Placental epithelial cell (primary cell): Measurements from ENCODE around the gene C10orf90. TPM values are rescaled to one million over a fixed set of nuclear protein-coding genes. Genes with fewer than 3 reads are reported as not detected.

Source experiments
- total RNA-seq: library from RNA; depleted of rRNA; stranded (reverse); fragments of >200 nt; gene quantifications from 2 replicates; pipeline ENCODE4 v1.2.3, GENCODE V29; 2012

The C10orf90 gene
- not detected in 2 replicates for total RNA-seq

GRCh38 chr10:126670056-126670894 lies at the start of gene C10orf90:
C10orf90 (minus strand) TSS chr10:126670693; CDS start chr10:126670480, 213 bp downstream.

GRCh38 chr10:126387931-126388911 lies 282.3 kb downstream of the C10orf90 start, which contains the start of gene ADAM12:
ADAM12 (minus strand) TSS chr10:126388477; CDS start chr10:126388145, 332 bp downstream.

Other genes with a start within 250 kb of the C10orf90 start
- 71.5 and 124 TPM in 2 replicates for gene DOCK1, start 234.7 kb upstream of the C10orf90 start, total RNA-seq